Left renal cortex interstitium (tissue), 4 donors: ENCODE results near the gene SLC38A2. TPM values are rescaled to one million over a fixed set of nuclear protein-coding genes. Genes with fewer than 3 reads are reported as not detected.

Experiments
- DNase-seq, 4 donors: peaks; one replicate each; pipeline ENCODE4 v3.0.0-alpha.2; 2013; ENCODE audit warnings: low read depth in 4 of 4, low spot score in 2 of 4, missing footprints in 1 of 4
- polyA plus RNA-seq, 4 donors: library from polyadenylated mRNA; unstranded; fragments of 120-200 nt; gene quantifications; one replicate each; pipeline ENCODE4 v1.2.1, GENCODE V29; 2013; ENCODE audit not compliant: insufficient read length in 4 of 4

Gene SLC38A2
- polyA plus RNA-seq, 4 donors: 159 to 202 (median 185) TPM

- no peak for DNase-seq
Measured at GRCh38 chr12:46363582-46364299, 8.8 kb downstream of the SLC38A2 start.

- DNase-seq: no peak
Measured at GRCh38 chr12:46362895-46363581, 9.5 kb downstream of the SLC38A2 start.

- DNase-seq: no peak
Measured at GRCh38 chr12:46361667-46362034, 10.9 kb downstream of the SLC38A2 start.

- DNase-seq: no peak
Measured at GRCh38 chr12:46360908-46361666, 11.5 kb downstream of the SLC38A2 start.

GRCh38 chr12:46360370-46360769 lies 12.2 kb downstream of the SLC38A2 start:
- DNase-seq: no peak

- DNase-seq: no peak
Measured at GRCh38 chr12:46359667-46360280, 12.8 kb downstream of the SLC38A2 start.

GRCh38 chr12:46358791-46359666 lies 13.5 kb downstream of the SLC38A2 start:
- no peak for DNase-seq

GRCh38 chr12:46358325-46358700 lies 14.3 kb downstream of the SLC38A2 start:
- DNase-seq: no peak

- DNase-seq: no peak
Measured at GRCh38 chr12:46357438-46358324, 14.9 kb downstream of the SLC38A2 start.

- DNase-seq: no peak
Measured at GRCh38 chr12:46356655-46357437, 15.7 kb downstream of the SLC38A2 start.

GRCh38 chr12:46354802-46355199 lies 17.8 kb downstream of the SLC38A2 start:
- no peak for DNase-seq

- no peak for DNase-seq
Measured at GRCh38 chr12:46354111-46354801, 18.3 kb downstream of the SLC38A2 start.

- no peak for DNase-seq
Measured at GRCh38 chr12:46351886-46352650, 20.5 kb downstream of the SLC38A2 start.

GRCh38 chr12:46351138-46351537 lies 21.4 kb downstream of the SLC38A2 start:
- DNase-seq: no peak

GRCh38 chr12:46349253-46349652 lies 23.3 kb downstream of the SLC38A2 start:
- no peak for DNase-seq

GRCh38 chr12:46343118-46343852 lies 29.3 kb downstream of the SLC38A2 start:
- no peak for DNase-seq
